Skeletal muscle cell (primary cell): Measurements from ENCODE around the gene MACROD2.
"Not testable (repeated sequence)": the region's sequence is repeated elsewhere in the genome, so short reads cannot be mapped to it uniquely, and the experiment has no call there.

Source experiments
- DNase-seq: peaks from one replicate; pipeline ENCODE4 v3.0.0-alpha.2; 2010; ENCODE audit warnings: low read depth
- H3K4me3 ChIP-seq: 2 replicates; pipeline ENCODE4 v1.5.1; 2011; ENCODE audit warnings: low read depth, mild to moderate bottlenecking, control low read depth, low read length, moderate library complexity

Gene MACROD2

GRCh38 chr20:14148042-14148441 is 152.7 kb downstream of the MACROD2 start:
- no peak overlapping the region for H3K4me3 ChIP-seq
- DNase-seq, result no peak

- no peak overlapping the region for H3K4me3 ChIP-seq
- no peak for DNase-seq
Observed at GRCh38 chr20:14155361-14155760, 160.0 kb downstream of the MACROD2 start.

- DNase-seq, result no peak
- no peak overlapping the region for H3K4me3 ChIP-seq
Observed at GRCh38 chr20:14178528-14178927, 183.2 kb downstream of the MACROD2 start.

GRCh38 chr20:14178952-14179351 is 183.6 kb downstream of the MACROD2 start:
- H3K4me3 ChIP-seq, result no peak overlapping the region
- no peak for DNase-seq

- no peak overlapping the region for H3K4me3 ChIP-seq
- no peak for DNase-seq
Observed at GRCh38 chr20:14189794-14190402, 194.6 kb downstream of the MACROD2 start.

GRCh38 chr20:14191559-14191958 is 196.2 kb downstream of the MACROD2 start:
- no peak for DNase-seq
- no peak overlapping the region for H3K4me3 ChIP-seq

GRCh38 chr20:14193443-14193842 is 198.1 kb downstream of the MACROD2 start:
- DNase-seq, result no peak
- H3K4me3 ChIP-seq, result no peak overlapping the region

- no peak for DNase-seq
Observed at GRCh38 chr20:14193885-14194284, 198.6 kb downstream of the MACROD2 start.

GRCh38 chr20:14197097-14197496 is 201.8 kb downstream of the MACROD2 start:
- DNase-seq, result no peak
- H3K4me3 ChIP-seq, result no peak overlapping the region

More at GRCh38 chr20:14193885-14194284, 198.6 kb downstream of the MACROD2 start:
- H3K4me3 ChIP-seq, result no peak overlapping the region

- H3K4me3 ChIP-seq, result no peak overlapping the region
- no peak for DNase-seq
Observed at GRCh38 chr20:14198416-14198815, 203.1 kb downstream of the MACROD2 start.

- no peak overlapping the region for H3K4me3 ChIP-seq
- no peak for DNase-seq
Observed at GRCh38 chr20:14199111-14199510, 203.8 kb downstream of the MACROD2 start.

- DNase-seq, result no peak
- no peak overlapping the region for H3K4me3 ChIP-seq
Observed at GRCh38 chr20:14203657-14204056, 208.3 kb downstream of the MACROD2 start.

GRCh38 chr20:14207591-14207990 is 212.3 kb downstream of the MACROD2 start:
- no peak overlapping the region for H3K4me3 ChIP-seq
- DNase-seq, result no peak

GRCh38 chr20:14208956-14209355 is 213.6 kb downstream of the MACROD2 start:
- no peak for DNase-seq
- no peak overlapping the region for H3K4me3 ChIP-seq

- DNase-seq, result no peak
- H3K4me3 ChIP-seq, result no peak overlapping the region
Observed at GRCh38 chr20:14210146-14210545, 214.8 kb downstream of the MACROD2 start.

GRCh38 chr20:14214046-14214445 is 218.7 kb downstream of the MACROD2 start:
- DNase-seq, result no peak
- no peak overlapping the region for H3K4me3 ChIP-seq

GRCh38 chr20:14215880-14216279 is 220.6 kb downstream of the MACROD2 start:
- not testable (repeated sequence) for DNase-seq, H3K4me3 ChIP-seq

GRCh38 chr20:14219801-14220461 is 224.6 kb downstream of the MACROD2 start:
- H3K4me3 ChIP-seq, result no peak overlapping the region
- no peak for DNase-seq

- DNase-seq, result no peak
- H3K4me3 ChIP-seq, result no peak overlapping the region
Observed at GRCh38 chr20:14220986-14221385, 225.7 kb downstream of the MACROD2 start.

GRCh38 chr20:14223806-14224205 is 228.5 kb downstream of the MACROD2 start:
- no peak for DNase-seq
- H3K4me3 ChIP-seq, result no peak overlapping the region
